Raji (cell line): ENCODE results near the gene CTAG2.
"Not testable (repeated sequence)": the region's sequence is repeated elsewhere in the genome, so short reads cannot be mapped to it uniquely, and the experiment has no call there.

Experiments used
- POLR2A ChIP-seq: IDR thresholded peaks from 2 replicates; pipeline ENCODE4 v1.6.1; 2011; ENCODE audit warnings: low read depth, low read length, control low read depth; ENCODE audit not compliant: insufficient read depth

The CTAG2 gene

DNA sequence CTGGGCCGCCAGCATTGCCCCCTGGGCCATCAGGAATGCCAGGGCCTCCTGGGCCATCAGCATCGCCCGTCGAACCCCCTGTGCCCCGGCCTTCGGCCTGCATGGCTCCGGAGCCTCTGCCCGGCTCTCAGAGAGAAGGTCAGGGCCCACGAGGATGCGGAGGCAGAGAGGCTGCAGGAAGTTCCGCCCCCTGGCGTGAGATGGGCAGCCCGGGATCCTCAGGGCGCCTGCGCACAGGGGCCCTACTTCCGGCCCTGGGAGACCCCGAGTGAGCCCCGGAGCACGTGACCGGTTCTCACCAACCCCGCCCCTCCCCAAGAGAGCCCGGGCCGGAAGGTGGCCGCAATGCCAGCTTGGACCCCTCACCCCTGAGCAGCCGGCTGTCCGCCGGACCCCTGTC is at the start of gene CTAG2:
TSS of gene CTAG2 (minus strand) at position 167 of the 400 bp plus-strand sequence. CDS start at position 103, 64 bp downstream.
- not testable (repeated sequence) for TF ChIP-seq POLR2A

GRCh38 chrX:154698630-154699248 is 45.4 kb upstream of the CTAG2 start:
- TF ChIP-seq POLR2A: no peak

DNA sequence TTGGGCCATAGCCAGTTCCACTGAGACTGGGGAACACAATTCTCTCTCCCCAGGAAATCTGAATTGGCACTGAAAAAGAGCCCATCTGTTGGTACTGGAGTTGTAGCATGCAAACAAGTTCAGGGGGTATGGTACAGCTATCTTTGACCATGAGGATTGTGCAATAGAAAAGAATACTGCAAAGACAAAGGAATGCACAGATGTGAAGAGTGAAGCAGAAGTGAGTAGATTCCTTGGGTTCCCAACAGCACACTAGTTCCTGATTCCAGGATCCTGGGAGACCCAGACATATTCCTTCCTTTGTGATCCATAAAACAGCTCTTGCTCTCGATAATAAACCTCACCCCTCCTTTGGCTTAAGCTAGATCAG is 43.3 kb upstream of the CTAG2 start:
- no peak for TF ChIP-seq POLR2A

- TF ChIP-seq POLR2A: no peak
Observed at GRCh38 chrX:154695911-154696675, 42.7 kb upstream of the CTAG2 start.

DNA sequence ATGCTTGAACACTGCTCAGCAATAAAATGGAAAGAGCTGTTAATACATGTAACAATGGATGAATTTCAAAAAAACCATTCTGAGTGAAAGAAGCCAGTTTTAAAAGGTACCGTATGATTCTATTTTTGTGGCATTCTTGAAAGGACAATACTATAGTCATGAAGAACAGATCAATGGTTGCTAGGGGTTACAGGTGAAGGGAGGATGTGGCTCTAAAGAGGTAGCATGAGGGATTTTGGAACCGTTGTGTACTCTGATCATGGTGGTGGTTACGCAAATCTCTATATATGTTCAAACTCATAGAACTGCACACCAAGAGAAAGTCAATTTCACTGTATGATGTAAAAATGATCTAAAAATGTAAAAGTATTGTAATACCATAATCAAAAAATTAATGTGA is 40.0 kb upstream of the CTAG2 start:
- TF ChIP-seq POLR2A: no peak

DNA sequence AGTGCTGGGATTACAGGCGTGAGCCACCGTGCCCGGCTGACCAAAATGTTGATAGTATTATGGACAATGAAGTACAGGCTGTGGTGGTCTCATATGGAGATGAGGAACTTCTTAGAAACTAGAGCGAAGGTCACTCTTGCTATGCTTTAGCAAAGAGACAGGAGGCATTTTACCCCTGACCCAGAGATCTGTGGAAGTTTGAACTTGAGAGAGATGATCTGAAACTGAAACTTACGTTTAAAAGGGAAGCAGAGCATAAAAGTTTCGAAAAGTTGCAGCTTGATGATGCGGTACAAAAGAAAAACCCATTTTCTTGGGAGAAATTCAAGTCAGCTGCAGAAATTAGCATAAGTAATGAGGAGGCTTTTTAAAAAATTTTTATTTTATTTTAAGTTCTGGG is 8.5 kb upstream of the CTAG2 start:
- TF ChIP-seq POLR2A: no peak

- TF ChIP-seq POLR2A: no peak
Observed at GRCh38 chrX:154661170-154661569, 7.8 kb upstream of the CTAG2 start.

DNA sequence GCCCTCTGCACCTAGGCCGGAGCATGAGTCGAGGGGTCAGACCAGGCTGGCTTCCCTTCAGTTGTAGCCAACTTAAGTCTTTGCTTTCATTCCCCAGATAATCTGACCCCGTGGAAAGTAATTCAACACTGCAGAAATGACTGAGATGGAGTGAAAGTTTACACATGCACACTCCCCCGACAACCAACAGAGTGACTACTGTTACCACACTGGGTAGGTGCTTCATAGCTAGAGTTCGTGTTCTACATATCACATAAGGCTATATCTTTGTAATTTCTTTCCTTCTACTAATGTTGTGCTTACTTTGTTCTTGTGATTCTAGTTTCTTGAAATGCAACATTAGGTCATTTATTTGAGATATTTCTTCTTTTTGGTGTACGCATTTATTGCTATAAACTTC is 7.2 kb upstream of the CTAG2 start:
- TF ChIP-seq POLR2A: no peak

DNA sequence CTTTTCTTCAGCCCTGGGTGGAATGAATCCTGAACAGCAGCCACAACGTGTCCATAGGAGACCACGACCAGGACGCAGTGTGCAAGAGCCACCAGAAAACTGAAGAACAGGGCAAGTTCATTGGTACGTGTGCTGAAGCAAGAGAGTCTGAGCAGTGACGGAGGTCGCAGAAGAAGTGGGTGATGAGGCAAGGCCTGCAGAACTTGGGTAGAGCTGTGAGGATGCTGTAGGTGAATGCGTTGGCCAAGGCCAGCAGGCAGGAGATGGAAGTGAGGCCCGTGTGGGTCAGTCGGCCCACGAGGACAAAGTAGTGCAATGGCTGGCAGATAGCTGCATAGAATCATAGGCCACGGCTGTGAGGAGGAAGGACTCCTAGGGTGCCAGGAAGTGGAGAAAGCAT is 5.6 kb upstream of the CTAG2 start:
- no peak for TF ChIP-seq POLR2A

DNA sequence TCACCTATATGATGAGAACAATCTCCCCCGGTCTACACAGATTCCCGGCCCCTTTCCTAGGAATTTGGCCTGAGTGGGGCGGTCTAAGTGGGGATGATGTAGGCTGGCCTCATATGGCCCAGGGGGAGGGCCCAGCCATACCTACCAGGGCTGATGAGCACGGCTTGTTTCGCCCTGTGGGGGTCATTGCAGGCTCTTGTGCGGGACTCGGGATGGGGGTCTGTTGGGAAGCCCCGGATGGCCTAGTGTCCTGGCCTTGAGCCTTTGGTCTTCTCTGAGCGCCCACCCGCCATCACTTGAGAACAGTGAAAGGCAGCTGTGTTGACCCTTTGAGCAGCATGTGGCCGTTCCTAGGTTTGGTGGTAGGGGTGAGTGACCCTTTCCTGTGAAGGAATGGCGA is 4.8 kb upstream of the CTAG2 start:
- TF ChIP-seq POLR2A: no peak

DNA sequence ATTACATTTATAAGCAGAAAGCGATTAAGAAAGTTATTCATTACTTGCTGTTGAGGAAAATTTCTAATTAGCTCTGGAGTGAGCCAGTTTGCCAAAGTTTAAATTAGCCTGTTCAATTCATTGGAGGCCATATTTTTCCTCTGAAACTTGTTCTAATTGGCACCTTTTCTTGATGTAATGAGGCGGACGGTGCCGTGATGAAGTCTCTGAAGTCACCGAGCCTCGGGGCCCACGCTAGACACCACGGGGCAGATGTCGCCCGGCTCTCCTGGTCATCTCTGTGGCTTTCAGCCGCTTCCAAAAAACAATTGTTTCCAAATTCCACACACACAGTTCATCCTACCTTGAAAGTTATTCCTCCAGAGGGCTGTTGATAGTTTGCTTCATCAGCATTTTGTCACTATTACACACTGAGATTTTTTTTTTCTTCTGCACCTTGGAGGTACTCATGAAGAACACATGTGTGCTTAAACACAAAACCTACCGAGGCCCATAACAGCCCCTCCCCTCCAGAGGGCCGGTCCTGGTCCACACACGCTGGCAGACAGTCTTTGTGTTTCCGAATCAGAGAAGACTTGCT is 3.9 kb upstream of the CTAG2 start:
- no peak for TF ChIP-seq POLR2A

DNA sequence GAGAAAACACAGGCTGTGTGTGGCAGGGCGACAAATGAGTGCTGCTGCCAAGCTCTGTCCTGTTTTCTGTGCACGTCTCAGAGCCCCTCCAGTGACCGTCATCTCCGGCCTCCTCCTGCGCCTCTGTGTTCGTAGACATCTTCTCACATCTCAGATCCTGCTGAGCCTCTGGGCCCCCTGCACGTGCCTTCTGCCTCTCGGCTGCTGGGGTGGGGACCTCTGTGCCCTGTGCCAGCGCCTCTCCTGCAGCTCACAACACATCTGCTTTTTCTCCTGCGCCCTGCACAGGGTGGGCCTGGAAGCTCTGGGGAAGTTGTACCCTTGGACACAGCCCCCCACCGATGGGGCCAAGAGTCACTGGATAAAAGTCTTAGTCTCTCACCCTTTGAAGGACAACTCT is 2.4 kb upstream of the CTAG2 start:
- TF ChIP-seq POLR2A: no peak

- TF ChIP-seq POLR2A: no peak
Observed at GRCh38 chrX:154655346-154655745, 2.0 kb upstream of the CTAG2 start.

DNA sequence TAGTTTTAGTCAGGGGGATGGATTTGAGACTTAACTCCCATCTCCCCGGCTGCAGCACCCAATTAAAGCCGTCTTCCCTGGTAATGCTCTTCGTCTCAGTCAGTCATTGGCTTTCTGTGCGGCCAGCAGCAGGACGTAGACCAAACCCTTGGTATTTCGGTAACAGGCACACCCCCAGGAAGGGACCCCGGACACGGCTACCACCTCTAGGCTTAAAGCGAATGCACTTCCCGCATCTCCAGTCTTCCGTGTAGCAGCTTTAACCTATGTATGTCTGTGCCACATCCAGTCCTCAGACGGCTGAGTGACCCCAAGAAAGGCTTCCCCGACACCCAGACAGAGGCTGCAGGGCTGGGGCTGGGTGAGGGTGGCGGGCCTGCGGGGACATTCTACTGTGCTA is 1.5 kb upstream of the CTAG2 start:
- TF ChIP-seq POLR2A: no peak

DNA sequence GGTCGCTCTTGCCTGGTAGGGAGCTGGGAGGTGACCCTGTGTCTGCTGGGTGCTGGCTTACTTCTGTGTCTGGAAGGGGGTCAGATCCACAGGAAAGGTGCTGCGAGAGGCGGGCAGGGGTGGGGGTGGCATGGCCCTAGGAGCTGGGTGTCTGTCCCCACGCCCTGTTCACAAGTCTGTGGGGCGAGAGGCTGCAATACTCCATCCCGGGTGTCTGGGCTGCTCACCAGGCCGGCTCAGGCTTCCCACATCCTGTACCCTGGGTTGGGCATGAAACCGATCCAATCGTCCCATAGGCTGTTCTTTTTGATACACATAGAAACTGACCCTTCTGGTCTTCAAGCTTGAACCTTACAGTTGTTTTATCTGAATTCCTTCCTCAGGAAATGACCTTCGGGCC is 993 bp upstream of the CTAG2 start:
- TF ChIP-seq POLR2A: no peak

GRCh38 chrX:154653048-154653401 is 354 bp downstream of the CTAG2 start:
- TF ChIP-seq POLR2A: no peak
